H9 (cell line): Measurements from ENCODE around the gene NRROS. TPM values are rescaled to one million over a fixed set of nuclear protein-coding genes. Genes with fewer than 3 reads are reported as not detected.

Experiments
- DNase-seq: peaks from one replicate; pipeline ENCODE4 v3.0.0-alpha.2; 2017
- H2AFZ ChIP-seq: one replicate; pipeline ENCODE4 v1.6.1; 2013; ENCODE audit warnings: mild to moderate bottlenecking, low read length, control low read depth, moderate library complexity
- H2AK5ac ChIP-seq: 2 replicates; pipeline ENCODE4 v1.6.1; 2013; ENCODE audit warnings: low read length, control low read depth, mixed read lengths; ENCODE audit not compliant: insufficient read length
- H2BK120ac ChIP-seq: one replicate; pipeline ENCODE4 v1.6.1; 2013; ENCODE audit warnings: low read depth, mild to moderate bottlenecking, low read length, control low read depth, inconsistent platforms; ENCODE audit not compliant: poor library complexity, severe bottlenecking
- H2BK12ac ChIP-seq: 2 replicates; pipeline ENCODE4 v1.6.1; 2013; ENCODE audit warnings: low read length, control low read depth, mixed read lengths, low read depth; ENCODE audit not compliant: insufficient read length
- H2BK15ac ChIP-seq: 2 replicates; pipeline ENCODE4 v1.6.1; 2013; ENCODE audit warnings: low read depth, low read length, control low read depth
- H2BK20ac ChIP-seq: one replicate; pipeline ENCODE4 v1.6.1; 2013; ENCODE audit warnings: low read depth, mild to moderate bottlenecking, low read length, control low read depth, inconsistent platforms; ENCODE audit not compliant: poor library complexity, severe bottlenecking
- H2BK5ac ChIP-seq: 2 replicates; pipeline ENCODE4 v1.6.1; 2013; ENCODE audit warnings: low read length, control low read depth, mixed read lengths; ENCODE audit not compliant: insufficient read length
- H3K14ac ChIP-seq: 2 replicates; pipeline ENCODE4 v1.6.1; 2013; ENCODE audit warnings: low read length, control low read depth; ENCODE audit not compliant: insufficient read depth
- H3K18ac ChIP-seq: 2 replicates; pipeline ENCODE4 v1.6.1; 2013; ENCODE audit warnings: low read depth, mild to moderate bottlenecking, mixed read lengths, low read length, control low read depth; ENCODE audit not compliant: insufficient read length
- H3K23ac ChIP-seq: 2 replicates; pipeline ENCODE4 v1.6.1; 2013; ENCODE audit warnings: low read length, control low read depth, mixed read lengths, low read depth; ENCODE audit not compliant: insufficient read length
- H3K23me2 ChIP-seq: 2 replicates; pipeline ENCODE4 v1.6.1; 2013; ENCODE audit warnings: low read depth, mild to moderate bottlenecking, mixed read lengths, low read length, control low read depth; ENCODE audit not compliant: insufficient read length, poor library complexity, severe bottlenecking
- H3K27ac ChIP-seq: 2 replicates; pipeline ENCODE4 v1.5.1; 2013; ENCODE audit warnings: low read length, control low read depth, mixed read lengths, low read depth; ENCODE audit not compliant: insufficient read length
- H3K27me3 ChIP-seq: 2 replicates; pipeline ENCODE4 v1.6.1; 2013; ENCODE audit warnings: low read length, control low read depth, inconsistent platforms; ENCODE audit not compliant: insufficient read depth
- H3K4ac ChIP-seq: 2 replicates; pipeline ENCODE4 v1.6.1; 2013; ENCODE audit warnings: low read depth, mild to moderate bottlenecking, control low read depth, inconsistent platforms, low read length, moderate library complexity
- H3K4me1 ChIP-seq: 2 replicates; pipeline ENCODE4 v1.6.1; 2013; ENCODE audit warnings: low read length, control low read depth, inconsistent platforms; ENCODE audit not compliant: insufficient read depth
- H3K4me2 ChIP-seq: 2 replicates; pipeline ENCODE4 v1.6.1; 2013; ENCODE audit warnings: low read length, control low read depth, mixed read lengths; ENCODE audit not compliant: insufficient read length, insufficient read depth
- H3K56ac ChIP-seq: 2 replicates; pipeline ENCODE4 v1.6.1; 2013; ENCODE audit warnings: low read depth, mild to moderate bottlenecking, mixed read lengths, low read length, control low read depth; ENCODE audit not compliant: insufficient read length
- H3K79me1 ChIP-seq: 2 replicates; pipeline ENCODE4 v1.6.1; 2013; ENCODE audit warnings: low read depth, mild to moderate bottlenecking, moderate library complexity, low read length, control low read depth, inconsistent platforms; ENCODE audit not compliant: insufficient read depth, poor library complexity, severe bottlenecking
- H3K79me2 ChIP-seq: 2 replicates; pipeline ENCODE4 v1.6.1; 2013; ENCODE audit warnings: low read length, control low read depth, inconsistent platforms; ENCODE audit not compliant: insufficient read depth
- H3K9ac ChIP-seq: 2 replicates; pipeline ENCODE4 v1.6.1; 2013; ENCODE audit warnings: low read length, control low read depth, mixed read lengths; ENCODE audit not compliant: insufficient read length; ENCODE audit errors: extremely low read depth
- H3K9me3 ChIP-seq: one replicate; pipeline ENCODE4 v1.6.1; 2013; ENCODE audit warnings: low read depth, low read length, inconsistent platforms; ENCODE audit not compliant: control insufficient read depth
- H3T11ph ChIP-seq: one replicate; pipeline ENCODE4 v1.6.1; 2013; ENCODE audit warnings: mild to moderate bottlenecking, low read length, control low read depth, inconsistent platforms
- H4K20me1 ChIP-seq: one replicate; pipeline ENCODE4 v1.6.1; 2013; ENCODE audit not compliant: control insufficient read depth, insufficient read length, insufficient read depth
- H4K5ac ChIP-seq: 2 replicates; pipeline ENCODE4 v1.6.1; 2013; ENCODE audit warnings: low read depth, mild to moderate bottlenecking, mixed read lengths, low read length, control low read depth; ENCODE audit not compliant: insufficient read length
- H4K8ac ChIP-seq: replicated peaks from 2 replicates; pipeline ENCODE4 v1.6.1; 2013; ENCODE audit warnings: low read length, control low read depth, mixed read lengths, low read depth; ENCODE audit not compliant: insufficient read length
- H4K91ac ChIP-seq: 2 replicates; pipeline ENCODE4 v1.6.1; 2013; ENCODE audit warnings: low read depth, mild to moderate bottlenecking, moderate library complexity, mixed read lengths, low read length, control low read depth; ENCODE audit not compliant: insufficient read length
- H3K27ac Mint-ChIP-seq, 3 experiments: 2 replicates in 2 of 3; 3 replicates in 1 of 3; pipeline ENCODE4 v1.8.0; 2020 to 2021; ENCODE audit warnings: mixed read lengths in 3 of 3, mild to moderate bottlenecking in 1 of 3, moderate library complexity in 1 of 3
- H3K27me3 Mint-ChIP-seq: 2 replicates; pipeline ENCODE4 v1.8.0; 2021; ENCODE audit warnings: low read depth, mild to moderate bottlenecking, moderate library complexity, mixed read lengths
- H3K36me3 Mint-ChIP-seq, 3 experiments: 2 replicates in 2 of 3; 3 replicates in 1 of 3; pipeline ENCODE4 v1.8.0; 2020 to 2021; ENCODE audit warnings: low read depth in 3 of 3, mixed read lengths in 3 of 3; ENCODE audit not compliant: insufficient read depth in 1 of 3
- H3K4me1 Mint-ChIP-seq, 2 experiments: 2 replicates each; pipeline ENCODE4 v1.8.0; 2020; ENCODE audit warnings: mixed read lengths in 2 of 2
- H3K4me3 Mint-ChIP-seq, 2 experiments: 2 replicates in 1 of 2; 3 replicates in 1 of 2; pipeline ENCODE4 v1.8.0; 2020 to 2021; ENCODE audit warnings: mild to moderate bottlenecking in 2 of 2, mixed read lengths in 2 of 2, moderate library complexity in 1 of 2
- H3K9me3 Mint-ChIP-seq, 2 experiments: 2 replicates in 1 of 2; 3 replicates in 1 of 2; pipeline ENCODE4 v1.8.0; 2020; ENCODE audit warnings: mild to moderate bottlenecking in 2 of 2, mixed read lengths in 2 of 2, moderate library complexity in 1 of 2
- WGBS: extraction: QIAGEN DNeasy Blood & Tissue Kit; methylation state at CpG from one replicate; pipeline ENCODE4 v1.1.7; 2013; ENCODE audit warnings: missing lambda C conversion rate, low lambda C conversion rate, mixed read lengths; ENCODE audit not compliant: insufficient read length; ENCODE audit errors: extremely low coverage; 5-methylcytosine and 5-hydroxymethylcytosine counted together
- total RNA-seq: library from RNA; stranded (reverse); gene quantifications from 2 replicates; pipeline ENCODE4 v1.2.1, GENCODE V29; 2021
- TF ChIP-seq, protein P1 (sequence below): fragments of 200-600 bp; sonication (generic); conservative IDR thresholded peaks from 3 replicates; pipeline ENCODE4 v1.8.0; 2021; ENCODE audit warnings: antibody characterized with exemption, mild to moderate bottlenecking

Gene NRROS
- total RNA-seq, 1 experiment from 2014 or later = 4.0 TPM

DNA sequence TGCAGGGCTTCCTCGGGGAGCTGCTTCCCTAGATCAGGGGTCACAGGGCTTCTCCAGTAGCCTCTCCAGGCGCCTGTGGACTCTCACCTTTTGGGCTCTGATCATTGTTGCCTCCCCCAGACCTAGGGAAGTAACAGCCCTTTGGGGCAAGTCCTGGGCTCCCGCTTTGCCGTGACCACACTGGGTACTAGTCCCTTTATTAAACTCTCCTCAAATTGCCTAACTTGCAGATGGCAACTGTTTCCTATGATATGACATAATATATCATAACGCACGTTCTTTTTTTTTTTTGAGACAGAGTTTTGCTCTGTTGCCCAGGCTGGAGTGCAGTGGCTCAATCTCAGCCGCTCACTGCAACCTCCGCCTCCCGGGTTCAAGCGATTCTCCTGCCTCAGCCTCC lies 17.9 kb upstream of the NRROS start:
- Histone ChIP-seq H3T11ph (no peak overlapping the region), H4K20me1 (no peaks in the 10 kb centered on the region), H4K91ac (no peak overlapping the region), H3K9ac (no peak overlapping the region), H3K79me2 (no peaks in the 10 kb centered on the region), H2BK20ac (no peak overlapping the region), H4K5ac (no peak overlapping the region), H3K4me1 (peaks cover 3% of the 10 kb centered on the region; the same call in 1 of the 2 replicates), H3K9me3 (no peaks in the 10 kb centered on the region), H3K4me2 (no peak overlapping the region), H3K4ac (no peak overlapping the region), H2AK5ac (no peak overlapping the region), H2BK120ac (no peak overlapping the region), H2BK12ac (no peak overlapping the region), H4K8ac (no peak overlapping the region), H3K79me1 (no peaks in the 10 kb centered on the region), H3K27me3 (no peaks in the 10 kb centered on the region), H2BK15ac (no peak overlapping the region), H3K56ac (no peak overlapping the region), H2BK5ac (no peak overlapping the region), H3K18ac (no peak overlapping the region), H3K27ac (no peak overlapping the region), H3K14ac (peak overlapping the region; percentile 68; the same call in 1 of the 2 replicates), H2AFZ (no peak overlapping the region), H3K23ac (no peak overlapping the region), H3K23me2 (no peaks in the 10 kb centered on the region)
- no CpG with 5 or more reads among the region's 10 CpGs for WGBS
- H3K27ac Mint-ChIP-seq = no peak overlapping the region; a peak in 1 of 7 replicates
- no peaks in the 10 kb centered on the region for H3K9me3 Mint-ChIP-seq
- H3K27me3 Mint-ChIP-seq = no peaks in the 10 kb centered on the region
- TF ChIP-seq, protein P1, sequence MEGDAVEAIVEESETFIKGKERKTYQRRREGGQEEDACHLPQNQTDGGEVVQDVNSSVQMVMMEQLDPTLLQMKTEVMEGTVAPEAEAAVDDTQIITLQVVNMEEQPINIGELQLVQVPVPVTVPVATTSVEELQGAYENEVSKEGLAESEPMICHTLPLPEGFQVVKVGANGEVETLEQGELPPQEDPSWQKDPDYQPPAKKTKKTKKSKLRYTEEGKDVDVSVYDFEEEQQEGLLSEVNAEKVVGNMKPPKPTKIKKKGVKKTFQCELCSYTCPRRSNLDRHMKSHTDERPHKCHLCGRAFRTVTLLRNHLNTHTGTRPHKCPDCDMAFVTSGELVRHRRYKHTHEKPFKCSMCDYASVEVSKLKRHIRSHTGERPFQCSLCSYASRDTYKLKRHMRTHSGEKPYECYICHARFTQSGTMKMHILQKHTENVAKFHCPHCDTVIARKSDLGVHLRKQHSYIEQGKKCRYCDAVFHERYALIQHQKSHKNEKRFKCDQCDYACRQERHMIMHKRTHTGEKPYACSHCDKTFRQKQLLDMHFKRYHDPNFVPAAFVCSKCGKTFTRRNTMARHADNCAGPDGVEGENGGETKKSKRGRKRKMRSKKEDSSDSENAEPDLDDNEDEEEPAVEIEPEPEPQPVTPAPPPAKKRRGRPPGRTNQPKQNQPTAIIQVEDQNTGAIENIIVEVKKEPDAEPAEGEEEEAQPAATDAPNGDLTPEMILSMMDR = no peak
- H3K4me1 Mint-ChIP-seq = peaks cover 21% of the 10 kb centered on the region in 2 experiments
- H3K4me3 Mint-ChIP-seq = no peak overlapping the region
- no peak for DNase-seq
- H3K36me3 Mint-ChIP-seq = no peaks in the 10 kb centered on the region
